ENCODE measurements around the gene ALPK3.

The ALPK3 gene

DNA sequence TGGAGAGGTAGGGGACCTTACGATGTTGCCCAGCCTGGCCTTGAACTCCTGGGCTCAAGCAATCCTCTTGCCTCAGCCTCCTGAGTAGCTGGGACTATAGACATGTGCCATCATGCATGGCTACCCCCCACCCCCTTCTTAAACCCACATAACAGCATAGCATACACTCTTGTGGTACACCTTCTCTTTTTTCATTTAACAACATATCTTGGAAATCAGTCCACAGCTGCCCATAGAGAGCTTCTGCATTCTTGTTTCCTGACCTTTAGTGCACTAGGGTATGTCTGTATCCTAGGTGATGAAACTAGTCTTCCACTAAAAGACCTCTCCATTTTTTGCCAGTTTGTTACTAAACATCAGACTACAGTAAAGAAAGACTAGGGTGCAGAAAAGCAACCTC is 100.3 kb downstream of the ALPK3 start:
- no peak for DNase-seq (ENCODE audit: low read depth, low spot score)

DNA sequence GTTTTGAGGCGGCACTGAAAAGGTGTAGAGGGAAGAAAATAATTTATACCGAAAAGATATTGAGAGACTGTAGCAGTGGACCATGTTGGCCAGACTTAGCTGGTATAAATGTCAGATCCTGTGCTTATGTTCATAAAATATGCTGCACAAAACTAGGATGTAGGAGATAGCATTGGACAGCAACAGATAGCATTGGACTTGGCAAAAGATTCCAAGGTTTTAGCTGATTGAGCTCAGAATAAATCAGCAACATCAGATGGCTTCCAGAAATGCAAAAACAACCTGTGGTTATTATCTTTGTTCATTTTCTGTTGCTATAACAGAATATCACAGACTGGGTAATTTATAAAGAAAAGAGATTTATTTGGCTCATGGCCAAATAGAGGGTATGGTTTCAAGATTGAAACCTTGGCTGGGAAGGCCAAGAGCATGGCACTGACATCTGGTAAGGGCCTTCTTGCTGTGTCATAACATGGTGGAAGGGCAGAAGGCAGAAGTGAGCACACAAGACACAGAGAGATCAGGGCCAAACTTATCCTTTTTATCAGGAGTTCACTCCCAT is 102.0 kb downstream of the ALPK3 start:
- no peak for DNase-seq (ENCODE audit: low read depth, low spot score)

DNA sequence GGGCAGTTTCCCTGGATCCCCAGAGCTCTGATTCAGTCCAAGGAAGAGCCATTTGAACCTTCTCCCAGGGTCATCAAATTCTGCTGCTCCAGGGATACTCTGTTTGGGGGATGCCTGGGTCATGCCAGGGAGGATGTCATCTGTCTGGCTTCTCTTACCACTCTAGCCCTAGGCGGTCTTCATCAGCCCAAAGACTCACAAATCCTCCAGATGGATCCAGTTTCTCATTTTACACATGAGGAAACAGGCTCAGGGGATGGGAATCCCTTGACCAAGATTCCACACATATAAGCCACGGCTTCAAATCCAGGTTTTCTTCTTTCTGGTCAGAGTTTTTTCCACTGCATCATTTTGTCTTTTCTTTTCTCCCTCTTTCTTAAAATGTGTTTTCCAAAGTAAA is 104.0 kb downstream of the ALPK3 start:
- no peak for DNase-seq (ENCODE audit: low read depth, low spot score)

DNA sequence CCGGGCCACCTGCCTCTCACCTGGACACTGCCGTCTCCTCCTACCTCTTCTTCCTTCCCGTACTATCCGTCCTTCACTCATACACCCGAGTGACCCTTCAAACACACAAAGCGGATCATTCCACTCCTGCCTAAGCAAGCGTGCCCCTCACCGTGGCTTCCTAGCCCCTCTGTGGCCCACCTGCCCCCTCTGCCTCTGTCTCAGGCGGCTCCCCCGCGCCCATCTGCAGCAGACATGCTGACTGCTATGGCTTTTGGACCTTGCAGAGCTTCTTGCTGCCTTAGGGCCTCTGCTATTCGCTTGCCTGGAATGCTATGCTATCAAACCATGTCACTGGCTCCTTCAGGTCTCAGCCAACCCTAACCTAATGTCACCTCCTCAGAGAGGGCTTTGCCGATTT is 105.4 kb downstream of the ALPK3 start:
- DNase-seq (ENCODE audit: low read depth, low spot score), result no peak

All from iPS DF 19.7 (cell line).